ENCODE data around the gene RADIL. TPM values are rescaled to one million over a fixed set of nuclear protein-coding genes. Genes with fewer than 3 reads are reported as not detected.

RADIL gene
- total RNA-seq, 1 donor from 2014 or later: 1.8 TPM

DNA sequence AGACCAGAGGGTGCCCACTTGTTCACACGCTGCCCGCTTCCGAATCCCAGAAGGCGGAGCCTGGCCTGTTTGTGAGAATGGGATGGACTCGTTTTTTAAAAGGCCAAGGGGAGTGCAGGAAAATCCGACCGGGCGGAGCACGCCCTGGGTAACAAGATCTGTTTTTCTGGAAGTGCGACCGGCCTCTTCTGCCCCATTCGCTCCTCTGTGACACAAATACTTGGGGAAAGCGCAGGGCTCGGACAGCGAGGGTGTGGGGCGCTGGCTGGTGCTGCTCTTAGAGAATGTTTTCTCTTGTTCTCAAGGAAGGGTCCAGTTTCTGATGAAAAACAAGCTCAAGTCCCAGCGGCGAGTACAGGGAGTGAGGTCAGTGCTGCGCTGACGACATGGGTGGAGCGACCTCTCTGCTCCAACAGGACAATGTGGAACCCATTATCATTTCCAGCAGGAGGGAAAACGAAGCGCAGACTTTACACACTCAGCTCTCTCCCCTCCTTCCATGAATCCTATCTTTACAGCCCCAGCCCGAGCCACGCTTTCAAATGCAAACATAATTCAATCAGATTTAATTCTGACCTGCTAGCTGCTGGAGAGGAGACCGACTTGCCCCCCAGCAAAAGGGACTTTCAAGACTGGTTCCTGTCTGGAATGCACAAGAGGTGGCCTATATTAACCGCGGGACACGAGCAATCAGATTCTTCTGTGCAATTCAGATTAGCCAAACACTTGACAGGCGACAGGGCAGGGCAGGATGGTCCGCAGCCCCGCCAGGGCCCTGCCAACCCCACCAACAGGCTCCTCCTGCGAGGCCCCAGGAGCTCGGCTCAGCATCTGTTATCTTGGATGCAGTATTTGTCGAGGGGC lies 1.1 kb downstream of the RADIL start:
- peak; percentile 78 for DNase-seq (ENCODE audit: low read depth)

DNA sequence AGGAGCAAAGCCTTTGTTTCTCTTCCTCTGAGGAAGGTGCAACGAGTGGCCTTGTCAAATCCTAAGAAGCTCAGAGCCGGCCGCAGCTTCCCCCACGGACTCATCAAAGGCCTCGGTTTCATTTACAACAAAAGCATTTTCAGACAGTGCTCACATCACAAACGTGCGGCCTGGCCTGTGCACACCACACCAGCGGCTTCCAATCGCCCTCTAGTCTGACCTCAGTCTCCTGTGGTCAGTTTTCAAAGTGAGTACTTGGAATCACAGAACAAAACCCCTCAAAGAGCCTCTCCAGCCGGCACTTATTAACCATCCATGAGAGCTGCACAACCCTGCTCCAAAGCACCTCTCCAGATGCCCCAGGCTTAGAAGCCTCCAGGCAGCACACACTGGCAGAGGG lies 3.3 kb downstream of the RADIL start:
- DNase-seq (ENCODE audit: low read depth): no peak

DNA sequence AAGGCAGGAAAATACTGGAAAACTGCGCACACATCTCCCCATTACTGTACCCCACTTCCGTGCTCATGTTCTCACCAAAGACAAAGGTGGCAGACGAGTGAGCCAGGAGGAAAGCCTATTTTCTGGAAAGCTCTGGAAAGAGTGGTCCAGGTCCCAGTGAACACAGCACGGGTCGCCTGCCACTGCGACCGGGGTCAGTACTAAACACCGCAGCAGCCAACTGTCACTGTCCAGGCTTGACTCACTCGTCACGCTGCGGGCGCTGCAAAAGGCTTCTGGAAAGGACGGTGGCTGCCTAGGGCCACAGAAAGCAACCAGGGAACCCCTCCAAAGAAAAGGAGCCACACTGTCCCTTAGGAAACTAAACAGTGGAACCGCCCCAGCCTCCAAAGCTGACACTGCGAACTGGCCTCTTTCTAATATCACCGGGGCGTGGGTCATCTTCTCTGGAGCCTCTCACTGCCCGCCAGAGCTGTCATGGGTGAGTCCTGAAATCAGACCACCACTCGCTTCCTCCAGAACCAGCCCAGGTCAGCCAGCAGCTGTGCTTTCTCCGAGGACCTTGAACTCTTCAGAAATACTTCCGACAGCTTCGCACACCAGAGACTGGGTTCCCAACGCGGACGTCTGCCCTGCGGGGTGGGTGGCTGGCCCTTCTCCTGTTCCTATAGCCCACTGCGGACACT lies 4.0 kb downstream of the RADIL start:
- DNase-seq (ENCODE audit: low read depth): no peak

DNA sequence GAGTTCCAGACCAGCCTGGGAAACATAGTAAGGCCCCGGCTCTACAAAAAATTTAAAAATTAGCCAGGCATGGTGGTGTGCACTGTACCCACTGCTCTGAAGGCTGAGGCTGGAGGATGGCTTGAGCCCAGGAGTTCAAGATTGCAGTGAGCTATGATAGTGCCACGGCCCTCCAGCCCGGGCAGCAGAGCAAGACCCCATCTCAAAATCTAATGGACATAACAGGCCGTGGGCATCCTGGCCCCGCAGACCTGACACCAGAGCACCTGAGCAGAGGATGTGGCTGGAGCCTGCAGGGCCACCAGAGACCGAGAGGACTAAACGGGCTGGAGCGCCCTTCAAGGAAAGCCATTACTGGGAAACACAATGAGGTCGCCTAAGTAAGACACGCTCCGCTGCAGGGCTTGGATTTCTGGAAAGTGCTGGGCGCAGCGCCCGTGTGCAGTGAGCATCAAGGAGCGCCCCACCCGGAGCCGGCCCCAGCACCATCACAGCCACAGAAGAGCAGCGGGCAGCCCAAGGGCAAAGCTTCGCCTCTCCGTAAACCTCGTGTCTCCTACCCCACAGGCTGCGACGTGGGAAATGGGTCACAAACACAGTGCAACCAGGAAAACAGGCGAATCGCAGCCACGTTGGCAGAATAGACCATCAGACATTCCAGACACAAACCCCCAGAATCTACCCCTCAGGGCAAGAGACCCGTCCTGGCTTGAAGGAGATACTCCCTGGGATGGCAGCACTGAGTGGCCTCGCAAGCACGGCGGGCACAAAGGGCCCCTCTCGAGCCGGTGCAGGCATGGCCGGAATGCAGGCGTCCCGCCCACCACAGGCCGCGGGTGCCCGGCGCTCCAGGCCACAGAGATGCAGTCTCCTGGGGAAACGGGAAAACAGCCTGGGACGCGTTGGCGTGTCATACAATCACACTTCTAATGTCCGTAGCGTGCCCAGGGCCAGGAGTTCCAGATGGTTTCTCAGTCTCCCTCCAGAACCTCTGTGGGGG lies 4.9 kb downstream of the RADIL start:
- DNase-seq (ENCODE audit: low read depth): no peak

DNA sequence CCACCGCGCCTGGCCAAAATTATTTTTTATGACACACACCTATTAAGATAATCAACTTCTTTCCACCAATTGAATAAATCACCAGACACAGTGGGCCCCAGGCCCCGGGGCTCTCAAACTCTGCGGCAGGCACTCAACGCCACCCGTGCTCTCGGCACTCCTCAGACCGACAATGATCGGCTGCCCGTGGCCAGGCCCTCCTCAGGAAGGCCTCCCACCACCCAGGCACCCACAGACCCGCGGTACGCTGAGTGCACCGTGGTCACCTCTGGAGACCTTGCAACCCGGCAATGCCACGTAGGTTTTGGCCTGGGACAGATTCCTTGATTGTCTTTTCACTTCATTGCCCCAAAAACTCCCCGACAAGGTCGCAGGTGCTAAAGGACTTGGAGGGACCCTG lies 6.9 kb downstream of the RADIL start:
- DNase-seq (ENCODE audit: low read depth): no peak

DNA sequence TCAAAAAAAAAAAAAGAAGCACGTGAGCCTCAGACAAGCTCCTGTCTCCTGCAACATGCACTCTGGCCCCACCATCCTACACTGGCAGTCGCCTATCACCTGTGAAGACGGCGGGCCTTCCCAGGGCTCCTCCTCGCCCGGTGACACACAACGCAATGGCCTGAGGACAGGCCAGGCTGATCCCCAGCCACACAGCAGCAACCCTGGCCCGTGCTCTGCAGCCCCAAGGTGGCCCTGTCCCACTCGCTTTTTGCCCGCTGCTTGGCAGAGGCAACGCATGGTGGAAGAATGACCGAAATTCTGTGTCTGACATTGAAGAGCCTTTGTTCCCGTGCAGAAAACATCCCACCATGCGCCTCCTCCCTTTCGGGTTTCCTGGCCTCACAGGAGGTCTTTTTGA lies 8.1 kb downstream of the RADIL start:
- DNase-seq (ENCODE audit: low read depth): no peak

DNA sequence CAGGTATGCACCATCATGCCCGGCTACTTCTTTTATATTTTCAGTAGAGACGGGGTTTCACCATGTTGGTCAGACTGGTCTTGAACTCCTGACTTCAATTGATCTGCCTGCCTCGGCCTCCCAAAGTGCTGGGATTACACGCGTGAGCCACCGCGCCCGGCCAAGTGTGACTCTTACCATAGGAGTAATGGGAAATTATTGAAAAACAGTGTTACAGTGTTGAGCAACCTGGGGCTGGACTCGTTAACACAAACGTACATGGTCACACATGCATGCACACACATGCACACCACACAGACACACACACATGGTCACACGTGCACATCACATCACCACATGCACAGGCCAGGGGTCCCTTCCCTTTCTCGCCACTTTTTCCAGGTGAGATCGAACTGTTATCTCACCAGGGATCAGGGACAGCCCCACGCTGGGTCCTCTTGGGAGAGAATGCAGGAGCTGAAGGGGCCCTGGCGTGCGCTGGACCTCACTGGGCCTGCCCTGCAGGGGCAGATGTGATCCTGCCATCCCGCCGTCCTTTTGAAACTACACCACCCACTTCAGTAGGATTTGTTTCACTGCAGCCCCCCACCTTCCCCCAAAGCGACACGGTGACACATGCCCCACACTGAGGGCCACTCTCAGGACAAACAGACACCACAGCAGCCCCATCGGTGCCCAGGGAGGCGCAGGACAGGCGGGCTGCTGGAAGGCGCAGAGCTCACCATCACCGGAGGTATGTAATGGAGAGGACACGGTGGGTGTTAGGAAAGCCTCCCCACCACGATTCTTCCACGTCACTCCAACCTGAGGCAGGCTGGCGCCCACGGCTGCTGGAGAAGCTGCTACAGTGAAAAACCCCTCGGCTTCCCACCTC lies 10.2 kb downstream of the RADIL start:
- no peak for DNase-seq (ENCODE audit: low read depth)

DNA sequence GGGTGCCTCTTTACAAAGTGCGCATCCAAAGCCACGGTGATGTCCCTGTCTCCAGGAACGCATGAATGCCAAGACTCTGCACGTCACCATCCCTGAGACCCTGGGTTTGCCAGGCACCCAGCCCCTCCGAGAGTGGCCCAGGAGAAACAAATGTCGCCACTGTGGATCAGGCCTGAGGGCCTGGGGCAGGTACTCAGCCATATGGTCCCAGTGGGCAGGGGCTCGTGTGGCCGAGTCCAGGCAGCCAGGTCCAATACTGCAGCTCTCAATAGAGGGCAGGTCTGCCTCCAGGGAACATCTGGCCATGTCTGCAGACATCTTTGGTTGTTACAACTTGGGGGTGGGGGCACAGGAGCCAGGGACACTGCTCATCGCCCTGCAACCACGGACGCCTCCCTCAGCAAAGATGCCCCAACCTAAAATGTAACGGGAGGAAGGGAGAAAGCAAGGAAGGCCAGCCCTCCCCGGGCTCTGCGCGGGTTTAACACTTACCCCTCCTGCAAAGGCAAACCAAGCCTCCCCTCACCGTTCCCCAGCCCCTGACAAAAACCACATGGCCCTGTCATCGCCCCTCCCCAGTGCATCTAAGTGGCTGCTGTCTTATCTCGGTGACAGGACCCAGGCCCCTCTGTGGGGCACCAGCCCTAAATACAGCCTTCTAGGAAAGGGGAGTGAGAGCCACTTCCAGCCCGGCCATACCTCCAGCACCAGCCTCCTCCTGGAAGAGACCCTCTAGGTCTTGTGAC lies 11.4 kb downstream of the RADIL start:
- no peak for DNase-seq (ENCODE audit: low read depth)

DNA sequence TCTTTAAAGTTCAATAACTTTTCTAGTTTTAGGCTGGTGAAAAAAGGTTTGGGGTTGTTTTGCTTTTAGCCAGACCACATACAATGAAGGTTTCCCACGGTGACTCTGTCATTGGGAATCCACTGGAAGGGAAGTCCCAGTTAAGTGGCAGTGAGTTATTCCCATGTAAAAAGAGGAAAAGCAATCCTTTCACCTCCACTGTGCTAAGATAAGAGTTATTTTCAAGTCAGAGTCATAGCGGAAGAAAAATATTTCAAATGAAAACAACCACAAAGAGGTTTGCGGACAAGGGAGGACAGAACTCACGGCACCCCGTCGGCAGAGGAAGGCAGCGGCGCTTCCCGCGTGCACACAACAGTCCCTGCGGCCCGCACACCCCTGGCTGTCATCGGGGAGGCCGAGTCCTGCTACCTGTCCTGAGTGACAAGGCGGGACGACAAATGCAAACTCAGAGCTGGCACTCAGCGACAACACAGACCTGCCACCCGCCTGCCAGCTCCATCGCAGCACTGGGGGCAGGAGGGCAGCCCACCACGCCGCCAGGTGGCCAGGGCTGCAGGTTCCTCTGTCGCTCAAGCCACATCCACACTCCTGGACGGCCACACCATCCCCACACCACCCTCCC lies 12.3 kb downstream of the RADIL start:
- no peak for DNase-seq (ENCODE audit: low read depth)

DNA sequence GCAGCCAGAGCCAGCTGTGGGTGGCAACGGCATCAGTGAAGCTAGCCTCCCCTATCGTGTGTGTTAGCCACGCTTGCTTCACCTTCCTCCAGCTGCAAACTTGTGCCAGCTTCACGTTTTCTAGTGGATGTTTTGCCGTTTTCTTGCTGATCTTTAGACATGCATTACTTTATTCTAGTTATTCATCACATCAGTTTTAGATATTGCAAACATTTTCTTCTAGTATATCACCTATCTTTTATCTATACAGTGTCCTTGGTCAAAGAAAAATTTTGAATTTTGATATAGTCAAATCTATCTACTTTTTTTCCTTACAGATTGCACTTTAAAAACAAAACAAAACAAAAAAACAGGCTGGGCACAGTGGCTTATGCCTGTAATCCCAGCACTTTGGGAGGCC lies 15.0 kb downstream of the RADIL start:
- DNase-seq (ENCODE audit: low read depth): no peak

DNA sequence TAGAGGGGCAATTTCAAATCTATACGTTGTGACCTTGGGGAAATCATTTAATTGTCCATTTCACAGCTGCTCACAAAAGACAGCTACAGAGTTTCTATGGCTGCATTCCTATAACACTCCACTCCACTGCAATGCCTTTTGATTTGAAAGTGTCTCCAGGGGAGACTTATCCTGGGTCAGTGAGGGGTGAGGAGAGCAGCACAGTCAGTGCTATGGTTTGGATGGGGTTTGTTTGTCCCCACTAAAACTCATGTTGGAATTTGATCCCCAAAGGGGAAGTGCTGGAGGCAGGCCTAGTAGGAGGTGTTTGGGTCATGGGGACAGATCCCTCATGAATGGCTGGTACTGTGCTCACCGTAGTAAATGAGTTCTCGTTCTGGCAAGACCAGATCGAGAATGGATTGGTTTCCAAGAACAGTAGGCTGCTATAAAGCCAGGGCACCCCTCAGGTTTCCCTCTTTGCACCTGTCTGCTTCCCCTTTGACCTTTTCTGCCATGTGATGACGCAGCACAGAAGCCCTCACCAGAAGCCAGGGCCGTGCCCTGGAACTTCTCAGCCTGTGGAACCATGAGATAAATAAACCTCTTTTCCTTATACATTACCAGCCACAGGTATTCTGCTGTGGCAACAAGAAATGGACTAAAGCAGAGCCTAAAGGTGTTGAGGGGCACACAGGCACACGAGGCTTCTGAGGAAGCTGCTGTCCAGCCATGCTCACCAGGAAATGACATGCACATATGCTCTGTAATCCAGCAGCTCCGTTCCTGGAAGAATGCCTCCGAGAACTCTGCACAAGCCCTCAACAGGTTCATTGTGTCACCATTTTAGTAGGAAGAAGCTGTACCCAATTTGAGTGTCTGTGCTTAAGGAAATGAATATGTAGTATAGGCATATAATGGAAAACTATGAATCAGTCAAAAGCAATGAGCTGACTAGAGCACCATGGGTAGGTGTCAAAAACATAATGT lies 16.7 kb downstream of the RADIL start:
- DNase-seq (ENCODE audit: low read depth): no peak

DNA sequence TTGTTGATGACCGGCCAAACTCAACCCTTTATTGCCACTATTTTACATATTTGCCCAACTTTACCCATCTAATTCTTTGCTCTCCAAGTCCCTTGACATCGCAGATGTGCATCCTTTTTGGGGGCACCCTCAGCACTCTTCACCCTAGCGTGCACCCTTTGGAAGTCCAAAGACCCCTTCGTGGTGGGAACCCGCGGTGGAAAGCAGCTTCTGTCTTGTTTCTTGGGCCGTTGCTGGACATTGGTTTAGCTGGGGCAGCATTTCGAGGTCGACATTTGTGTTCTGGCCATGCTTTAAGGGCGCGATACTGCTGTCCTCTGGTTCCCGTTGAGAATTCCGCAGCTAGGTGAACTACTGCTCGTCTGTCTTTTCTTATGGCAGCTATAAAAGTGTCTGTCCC lies 21.4 kb downstream of the RADIL start:
- no peak for DNase-seq (ENCODE audit: low read depth)

DNA sequence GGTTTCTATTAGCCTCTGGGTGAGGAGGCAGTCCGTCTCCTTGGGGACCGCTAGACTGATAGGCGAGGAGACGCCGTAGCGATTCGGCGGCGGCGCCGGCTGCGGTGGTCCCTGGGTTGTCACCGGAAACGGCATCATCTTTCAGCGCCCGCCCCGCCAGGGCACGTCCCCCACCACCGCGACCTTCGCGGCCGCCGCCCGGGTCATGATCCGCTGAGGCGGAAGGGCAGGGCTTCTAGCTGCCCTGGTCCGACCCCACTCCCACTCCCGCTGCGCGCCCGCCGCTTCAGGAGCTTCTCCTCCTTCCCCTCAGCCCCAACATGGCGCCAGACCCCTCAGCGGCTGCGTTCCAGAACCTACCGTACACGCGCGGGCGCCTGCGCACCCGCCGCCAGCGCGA lies 21.8 kb downstream of the RADIL start, which contains the start of gene PAPOLB:
Gene PAPOLB (minus strand): TSS at position 358 of the 400 bp plus-strand sequence. CDS start 220 bp downstream, at position 138.
- DNase-seq (ENCODE audit: low read depth): no peak

DNA sequence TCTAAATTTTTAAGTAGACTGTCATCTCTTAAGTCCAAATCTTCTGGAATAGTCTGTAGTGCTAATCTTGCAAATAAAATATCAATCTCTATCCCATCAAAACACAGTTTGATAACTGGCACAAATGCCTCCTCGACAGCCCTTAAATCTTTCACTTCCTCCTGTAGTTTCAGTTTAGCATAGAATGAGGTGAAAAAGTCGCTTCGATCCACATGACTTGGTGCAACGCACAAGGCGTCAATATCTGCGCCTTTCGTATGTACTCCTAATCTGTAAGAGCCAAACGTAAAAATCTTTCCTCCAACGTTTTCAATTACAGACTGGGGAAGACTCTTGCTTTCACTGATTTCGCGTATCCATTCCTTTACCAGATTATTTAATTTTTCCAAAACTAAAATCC lies 22.3 kb downstream of the RADIL start:
- DNase-seq (ENCODE audit: low read depth): no peak

DNA sequence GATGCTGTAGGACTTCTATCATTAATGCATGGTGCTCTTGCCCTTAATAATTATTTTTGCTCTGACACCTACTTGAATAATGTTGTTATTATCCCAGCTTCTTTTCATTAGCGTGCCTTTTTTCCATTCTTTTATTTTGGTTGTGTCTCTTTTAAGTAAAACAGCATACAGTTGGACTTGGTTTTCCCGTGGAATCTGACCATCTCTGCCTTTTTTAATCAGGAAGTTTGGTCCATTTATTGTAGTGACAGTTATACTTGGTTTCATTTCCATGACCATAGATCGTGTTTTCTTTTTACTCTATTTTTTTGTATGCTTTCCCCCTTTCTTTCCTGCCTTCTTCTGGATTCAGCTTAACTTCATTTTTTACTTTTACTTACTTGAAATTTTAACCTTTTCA lies 26.3 kb downstream of the RADIL start:
- no peak for DNase-seq (ENCODE audit: low read depth)

DNA sequence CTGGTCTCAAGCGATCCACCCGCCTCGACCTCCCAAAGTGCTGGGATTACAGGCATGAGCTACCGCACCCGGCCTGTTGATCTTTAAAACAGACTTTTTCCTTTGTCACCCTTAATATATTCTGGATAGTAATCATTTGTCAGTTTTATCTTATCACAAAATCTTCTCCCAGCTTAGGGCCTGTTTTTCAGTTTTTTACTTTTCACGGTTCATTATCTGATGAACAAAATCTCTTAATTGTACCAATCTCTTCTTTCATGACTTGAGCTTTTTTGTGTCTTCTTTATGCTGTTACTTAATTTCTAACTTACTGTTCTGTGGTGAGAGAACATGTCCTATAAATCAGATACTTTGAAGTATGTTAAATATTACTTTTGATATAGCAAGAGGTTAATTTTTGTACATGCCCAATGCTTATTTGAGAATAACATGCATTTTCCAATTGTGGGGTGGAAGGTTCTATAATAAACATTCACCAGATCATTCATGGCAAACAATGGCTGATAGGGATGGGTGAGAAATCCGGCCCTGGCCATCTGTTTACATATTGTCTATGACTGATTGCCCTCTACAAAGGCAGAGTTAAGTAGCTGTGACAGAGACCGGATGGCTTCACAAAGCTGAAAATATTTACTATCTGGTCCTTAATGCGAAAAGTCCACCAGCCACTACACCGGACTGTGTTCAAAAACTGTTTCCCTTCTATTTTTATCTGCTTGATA lies 27.0 kb downstream of the RADIL start:
- no peak for DNase-seq (ENCODE audit: low read depth)

DNA sequence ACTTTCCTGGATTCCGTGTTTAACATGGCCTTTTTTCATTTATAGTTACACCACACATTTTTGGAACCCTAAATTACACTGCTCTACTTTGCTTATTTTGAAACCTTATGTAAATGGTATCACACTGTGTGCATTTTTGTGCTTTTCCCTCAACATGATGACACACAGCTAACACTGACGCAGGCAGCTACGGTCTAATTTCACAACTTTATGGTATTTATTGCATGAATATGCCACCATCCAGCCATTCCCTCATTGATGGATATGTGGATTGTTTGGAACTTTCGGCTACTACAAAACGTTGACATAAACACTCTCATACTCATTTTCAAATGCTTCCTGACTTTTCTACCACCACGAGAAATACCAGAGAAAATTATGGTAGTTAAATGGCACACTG lies 28.6 kb downstream of the RADIL start:
- DNase-seq (ENCODE audit: low read depth): no peak

All from myocyte (in vitro differentiated cells).